PFSK-1 (cell line): ENCODE measurements around the gene RUNX1.

ENCODE experiments used
- FOXP2 ChIP-seq: optimal IDR thresholded peaks from 2 replicates; pipeline ENCODE3; 2011; ENCODE audit warnings: borderline replicate concordance, control low read depth, inconsistent platforms; ENCODE audit not compliant: insufficient read depth; ENCODE audit errors: extremely low read length, extremely low read depth
- POLR2AphosphoS5 ChIP-seq: IDR thresholded peaks from 2 replicates; pipeline ENCODE4 v1.6.1; 2012; ENCODE audit warnings: low read depth, mild to moderate bottlenecking, control low read depth, low read length, moderate library complexity
- SIN3A ChIP-seq: IDR thresholded peaks from 2 replicates; pipeline ENCODE4 v1.6.1; 2012; ENCODE audit warnings: mild to moderate bottlenecking, low read length, moderate library complexity, borderline replicate concordance; ENCODE audit not compliant: insufficient read depth
- TAF1 ChIP-seq: IDR thresholded peaks from 2 replicates; pipeline ENCODE4 v1.6.1; 2012; ENCODE audit warnings: low read length, control low read depth, borderline replicate concordance; ENCODE audit not compliant: insufficient read depth
- TF ChIP-seq, protein P1 (sequence below), 2 experiments: IDR thresholded peaks; 2 replicates each; pipeline versions ENCODE4 v1.6.1 to v1.8.0; 2011 to 2012; ENCODE audit warnings: low read depth in 2 of 2, low read length in 2 of 2, control low read depth in 1 of 2, inconsistent platforms in 1 of 2, mild to moderate bottlenecking in 1 of 2, moderate library complexity in 1 of 2; ENCODE audit not compliant: insufficient read depth in 1 of 2

The RUNX1 gene

DNA sequence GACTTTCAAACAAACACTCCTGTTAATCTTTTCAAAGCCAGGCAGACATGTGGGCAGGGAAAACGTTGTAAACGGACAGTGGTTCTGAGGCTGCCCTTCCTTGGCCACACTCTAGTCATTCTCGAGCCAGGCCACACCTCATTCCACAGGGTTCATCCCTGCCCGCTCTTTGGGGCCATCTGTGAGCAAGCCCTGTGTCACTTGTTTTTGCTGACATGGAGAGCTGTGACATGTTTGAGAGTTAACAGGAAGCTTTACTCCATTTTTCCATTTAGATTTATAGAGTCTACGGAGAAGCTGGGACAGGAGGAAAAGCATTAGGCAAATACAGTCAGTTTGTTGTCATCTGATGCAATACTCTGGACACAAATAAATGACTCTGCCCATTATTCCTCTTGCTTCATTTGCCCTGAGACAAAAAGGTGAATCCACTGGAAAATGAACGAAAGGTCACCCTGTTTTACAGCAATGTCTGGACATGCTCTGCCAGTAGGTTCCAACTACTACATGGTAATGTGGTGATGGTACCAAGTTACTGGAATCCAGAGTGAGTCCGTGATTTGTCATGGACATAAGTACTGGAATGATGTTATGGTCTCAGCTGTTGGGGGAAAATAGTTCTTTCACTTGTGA, 253.4 kb downstream of the RUNX1 start:
- TF ChIP-seq, protein P1, sequence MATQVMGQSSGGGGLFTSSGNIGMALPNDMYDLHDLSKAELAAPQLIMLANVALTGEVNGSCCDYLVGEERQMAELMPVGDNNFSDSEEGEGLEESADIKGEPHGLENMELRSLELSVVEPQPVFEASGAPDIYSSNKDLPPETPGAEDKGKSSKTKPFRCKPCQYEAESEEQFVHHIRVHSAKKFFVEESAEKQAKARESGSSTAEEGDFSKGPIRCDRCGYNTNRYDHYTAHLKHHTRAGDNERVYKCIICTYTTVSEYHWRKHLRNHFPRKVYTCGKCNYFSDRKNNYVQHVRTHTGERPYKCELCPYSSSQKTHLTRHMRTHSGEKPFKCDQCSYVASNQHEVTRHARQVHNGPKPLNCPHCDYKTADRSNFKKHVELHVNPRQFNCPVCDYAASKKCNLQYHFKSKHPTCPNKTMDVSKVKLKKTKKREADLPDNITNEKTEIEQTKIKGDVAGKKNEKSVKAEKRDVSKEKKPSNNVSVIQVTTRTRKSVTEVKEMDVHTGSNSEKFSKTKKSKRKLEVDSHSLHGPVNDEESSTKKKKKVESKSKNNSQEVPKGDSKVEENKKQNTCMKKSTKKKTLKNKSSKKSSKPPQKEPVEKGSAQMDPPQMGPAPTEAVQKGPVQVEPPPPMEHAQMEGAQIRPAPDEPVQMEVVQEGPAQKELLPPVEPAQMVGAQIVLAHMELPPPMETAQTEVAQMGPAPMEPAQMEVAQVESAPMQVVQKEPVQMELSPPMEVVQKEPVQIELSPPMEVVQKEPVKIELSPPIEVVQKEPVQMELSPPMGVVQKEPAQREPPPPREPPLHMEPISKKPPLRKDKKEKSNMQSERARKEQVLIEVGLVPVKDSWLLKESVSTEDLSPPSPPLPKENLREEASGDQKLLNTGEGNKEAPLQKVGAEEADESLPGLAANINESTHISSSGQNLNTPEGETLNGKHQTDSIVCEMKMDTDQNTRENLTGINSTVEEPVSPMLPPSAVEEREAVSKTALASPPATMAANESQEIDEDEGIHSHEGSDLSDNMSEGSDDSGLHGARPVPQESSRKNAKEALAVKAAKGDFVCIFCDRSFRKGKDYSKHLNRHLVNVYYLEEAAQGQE (IDR thresholded peaks at IDR 0.05; ENCODE audit: insufficient read depth in 1 of 2, low read depth in 2 of 2, low read length in 2 of 2) = no peak
- no peak for TF ChIP-seq FOXP2
- TF ChIP-seq SIN3A = no peak
- no peak for TF ChIP-seq TAF1
- TF ChIP-seq POLR2AphosphoS5 = no peak

DNA sequence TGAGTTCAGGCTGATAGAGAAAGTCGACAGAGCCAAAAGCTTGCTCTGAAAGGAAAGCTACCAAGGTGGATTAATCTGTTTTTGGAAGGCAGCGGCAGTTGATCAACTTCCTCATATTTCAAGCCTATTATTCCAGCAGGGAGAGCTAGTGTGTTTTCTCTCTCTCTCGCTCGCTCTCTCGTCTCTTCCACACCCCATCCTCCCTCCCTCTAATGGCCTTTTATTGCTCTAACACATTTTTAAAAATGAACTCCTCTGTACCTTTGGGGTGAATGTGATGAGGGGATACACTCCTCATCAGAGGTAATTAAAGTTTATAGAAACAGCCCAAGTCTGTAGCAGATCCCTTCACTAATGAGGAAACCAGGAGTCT, 253.9 kb downstream of the RUNX1 start:
- TF ChIP-seq POLR2AphosphoS5 (no peak), TAF1 (no peak), FOXP2 (no peak), SIN3A (no peak)
- TF ChIP-seq, protein P1 (IDR thresholded peaks at IDR 0.05; ENCODE audit: insufficient read depth in 1 of 2, low read depth in 2 of 2, low read length in 2 of 2) = no peak

- TF ChIP-seq FOXP2 (no peak), SIN3A (no peak), POLR2AphosphoS5 (no peak), TAF1 (no peak)
- TF ChIP-seq, protein P1 (IDR thresholded peaks at IDR 0.05; ENCODE audit: insufficient read depth in 1 of 2, low read depth in 2 of 2, low read length in 2 of 2) = no peak
Measured at GRCh38 chr21:34794686-34795085, 254.4 kb downstream of the RUNX1 start.

DNA sequence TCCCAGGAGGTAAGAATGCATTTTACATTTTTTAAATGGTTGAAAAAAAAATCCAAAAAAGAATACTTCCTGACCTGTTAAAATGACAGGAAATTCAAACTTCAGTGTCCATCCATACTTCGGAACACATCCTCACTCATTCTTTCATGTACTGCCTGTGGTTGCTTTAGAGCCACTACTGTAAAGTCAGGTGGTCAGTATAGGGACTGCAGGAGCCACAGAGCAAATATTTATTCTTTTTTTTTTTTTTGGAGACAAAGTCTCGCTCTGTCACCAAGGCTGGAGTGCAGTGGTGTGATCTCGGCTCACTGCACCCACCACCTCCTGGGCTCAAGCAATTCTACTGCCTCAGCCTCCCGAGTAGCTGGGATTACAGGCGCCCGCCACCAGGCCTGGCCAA, 255.6 kb downstream of the RUNX1 start:
- TF ChIP-seq FOXP2 (no peak), TAF1 (no peak), POLR2AphosphoS5 (no peak), SIN3A (no peak)
- TF ChIP-seq, protein P1 (IDR thresholded peaks at IDR 0.05; ENCODE audit: insufficient read depth in 1 of 2, low read depth in 2 of 2, low read length in 2 of 2) = no peak
